A172 (cell line): ENCODE results near the gene PGLYRP4. TPM values are rescaled to one million over a fixed set of nuclear protein-coding genes. Genes with fewer than 3 reads are reported as not detected.
"Not testable (repeated sequence)": the region's sequence is repeated elsewhere in the genome, so short reads cannot be mapped to it uniquely, and the experiment has no call there.

Experiments
- DNase-seq: peaks from one replicate; pipeline ENCODE4 v3.0.0-alpha.2; 2015; ENCODE audit warnings: low spot score
- total RNA-seq: library from RNA; depleted of rRNA; stranded (reverse); fragments of >200 nt; shearing (Covaris generic); gene quantifications from 2 replicates; pipeline ENCODE4 v1.2.3, GENCODE V29; 2014

The PGLYRP4 gene
- total RNA-seq, 1 experiment from 2014 or later, result not detected

GRCh38 chr1:153356392-153357075 lies 7.9 kb upstream of the PGLYRP4 start:
- DNase-seq, result no peak

GRCh38 chr1:153355445-153356071 lies 6.9 kb upstream of the PGLYRP4 start:
- DNase-seq, result peak; percentile 66

DNA sequence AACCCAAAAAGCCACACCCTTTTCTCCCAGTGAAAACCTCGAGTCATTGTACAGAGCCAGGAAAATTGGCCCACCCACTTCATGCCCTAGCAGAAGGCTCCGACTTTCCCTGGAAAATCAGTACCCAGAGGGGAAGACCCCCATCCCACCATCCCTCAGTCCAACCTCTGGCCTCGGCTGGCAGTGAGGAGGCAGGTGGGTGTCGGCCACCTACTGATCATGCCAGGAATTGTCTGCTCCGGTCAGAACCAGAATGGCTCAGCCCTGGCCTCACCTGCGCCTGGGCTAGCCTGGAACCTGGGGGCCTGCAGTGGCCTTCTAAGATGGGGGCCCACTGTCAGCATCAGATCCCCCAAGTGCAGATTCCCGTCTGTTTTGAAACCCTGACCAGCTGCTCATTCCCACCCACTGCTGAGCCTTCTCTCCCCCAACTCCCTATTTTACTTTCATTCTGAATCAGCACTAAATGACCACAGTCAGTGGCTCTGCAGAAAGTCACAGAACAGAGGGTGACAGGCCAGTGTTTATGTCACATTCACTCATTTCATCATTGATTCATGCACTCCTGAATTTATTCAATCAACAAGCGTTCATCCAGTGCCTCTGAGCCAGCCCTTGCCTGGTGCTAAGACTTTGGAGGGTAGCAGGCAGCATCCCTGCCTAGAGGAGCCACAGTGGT lies 6.0 kb upstream of the PGLYRP4 start:
- DNase-seq, result no peak

DNA sequence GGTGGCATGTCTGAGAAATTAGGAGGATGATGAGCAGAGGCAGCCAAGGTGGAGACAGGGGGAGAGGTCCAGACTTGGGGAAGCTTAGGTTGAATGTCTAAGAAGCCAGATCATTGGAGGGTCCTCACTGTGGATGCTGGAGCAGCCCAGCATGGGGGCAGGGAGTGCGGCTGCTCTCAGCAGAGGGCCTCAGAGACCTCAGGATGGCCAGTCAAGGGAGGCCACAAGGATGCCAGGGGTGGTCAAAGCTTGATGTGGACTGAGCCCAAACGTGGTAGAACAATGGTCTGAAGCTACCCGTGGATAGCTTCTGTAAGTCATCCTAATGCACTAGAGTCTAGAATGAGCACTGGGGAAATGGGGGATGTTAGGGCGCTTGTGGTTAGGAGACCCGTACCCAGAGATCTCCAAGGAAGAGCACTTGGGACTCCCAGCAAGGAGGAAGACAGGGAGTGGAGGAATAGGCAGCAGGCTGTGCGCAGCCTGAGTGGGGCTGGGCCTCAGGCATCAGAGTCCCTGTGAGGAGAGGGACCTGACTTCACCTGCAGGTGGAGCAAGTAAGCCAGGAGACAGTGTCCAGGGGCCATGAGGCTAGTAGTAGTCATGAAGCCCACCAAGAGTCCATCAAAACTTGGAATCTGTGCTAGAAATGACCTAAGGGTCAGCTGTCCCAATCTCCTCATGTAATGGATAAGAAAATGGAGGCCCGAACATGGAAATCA lies 4.7 kb upstream of the PGLYRP4 start:
- peak; percentile 36 for DNase-seq

DNA sequence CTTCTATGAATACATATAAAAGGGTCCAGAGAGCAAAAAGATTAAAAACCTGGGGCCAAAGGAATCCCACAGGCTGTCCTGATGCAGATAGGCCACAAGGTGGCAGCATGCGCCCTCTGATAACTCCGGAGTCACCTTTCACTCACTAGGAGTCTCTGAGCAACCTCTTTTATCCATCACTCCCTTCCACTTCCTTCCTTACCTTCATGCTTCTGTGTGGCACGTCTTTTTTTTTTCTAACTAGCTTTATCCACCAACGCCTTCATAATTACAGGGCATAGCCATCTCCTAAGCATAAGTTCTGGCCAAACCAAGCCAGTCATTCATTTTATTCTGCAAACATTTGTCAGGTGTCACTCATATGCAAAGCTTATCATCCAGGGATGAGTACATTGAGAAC lies 3.9 kb upstream of the PGLYRP4 start:
- DNase-seq, result peak; percentile 88

- no peak for DNase-seq
Observed at GRCh38 chr1:153350321-153350957, 1.8 kb upstream of the PGLYRP4 start.

GRCh38 chr1:153349363-153350320 lies 1.0 kb upstream of the PGLYRP4 start:
- no peak for DNase-seq

GRCh38 chr1:153347856-153348255 lies 785 bp downstream of the PGLYRP4 start:
- no peak for DNase-seq

GRCh38 chr1:153347049-153347448 lies 1.6 kb downstream of the PGLYRP4 start:
- not testable (repeated sequence) for DNase-seq

- DNase-seq, result no peak
Observed at GRCh38 chr1:153346077-153346723, 2.4 kb downstream of the PGLYRP4 start.

DNA sequence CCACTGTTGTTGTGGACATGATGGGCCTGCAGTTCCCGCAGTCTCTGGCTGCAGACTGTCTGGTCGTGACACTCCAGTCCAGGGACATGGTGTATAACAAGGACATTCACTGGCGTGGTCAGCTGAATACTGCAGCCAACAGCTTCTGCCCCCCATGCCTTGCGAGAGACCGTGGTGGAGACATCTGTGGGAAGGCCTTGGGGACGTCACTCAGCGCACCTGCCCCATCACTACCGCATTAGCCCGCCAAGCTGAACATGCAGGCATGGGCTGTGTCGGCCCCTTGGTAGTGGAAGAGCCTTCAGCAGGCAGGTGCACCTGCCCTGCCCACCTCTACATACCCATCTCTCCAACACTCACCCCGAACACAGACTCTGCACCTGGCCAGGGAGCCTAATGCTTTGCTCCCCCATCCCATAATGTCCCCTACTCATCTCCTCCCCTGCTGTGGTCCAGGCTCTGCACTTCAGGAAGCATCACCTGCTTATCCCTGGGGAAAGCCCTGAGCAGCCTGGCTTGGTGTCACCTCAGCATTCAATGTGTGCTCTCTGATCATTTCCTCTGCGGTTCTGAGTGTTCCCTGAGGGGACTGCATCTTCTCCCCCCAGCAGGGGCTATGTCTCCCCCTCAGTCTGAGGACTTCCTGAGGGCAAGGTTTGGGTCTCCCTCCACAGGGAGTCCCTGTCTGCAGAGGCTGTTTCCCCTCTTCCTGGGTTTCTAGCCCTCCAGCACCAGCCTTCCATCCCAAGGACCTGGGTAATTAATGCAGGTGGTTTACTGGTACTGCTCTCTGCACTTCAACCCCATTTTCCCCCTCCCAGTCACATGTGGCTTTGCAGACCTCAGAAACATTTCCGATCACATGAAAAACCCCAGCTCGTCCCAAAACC lies 3.2 kb downstream of the PGLYRP4 start:
- no peak for DNase-seq

DNA sequence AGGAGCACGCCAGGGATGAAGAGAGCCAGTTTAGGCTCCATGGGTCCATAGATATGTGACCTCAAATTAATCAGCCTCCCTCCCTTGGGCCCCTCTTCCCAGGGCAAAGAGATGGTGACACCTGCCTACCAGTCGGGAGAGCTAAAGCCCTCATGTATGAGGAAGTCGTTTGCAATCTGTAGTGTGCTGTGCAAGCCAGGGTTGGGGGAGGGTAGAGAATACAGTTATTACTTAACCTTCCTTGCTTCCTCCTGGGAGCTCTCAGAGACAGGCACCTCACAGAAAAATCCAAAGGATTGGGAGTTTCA lies 4.0 kb downstream of the PGLYRP4 start:
- DNase-seq, result no peak

GRCh38 chr1:153343811-153344717 lies 4.6 kb downstream of the PGLYRP4 start:
- no peak for DNase-seq

DNA sequence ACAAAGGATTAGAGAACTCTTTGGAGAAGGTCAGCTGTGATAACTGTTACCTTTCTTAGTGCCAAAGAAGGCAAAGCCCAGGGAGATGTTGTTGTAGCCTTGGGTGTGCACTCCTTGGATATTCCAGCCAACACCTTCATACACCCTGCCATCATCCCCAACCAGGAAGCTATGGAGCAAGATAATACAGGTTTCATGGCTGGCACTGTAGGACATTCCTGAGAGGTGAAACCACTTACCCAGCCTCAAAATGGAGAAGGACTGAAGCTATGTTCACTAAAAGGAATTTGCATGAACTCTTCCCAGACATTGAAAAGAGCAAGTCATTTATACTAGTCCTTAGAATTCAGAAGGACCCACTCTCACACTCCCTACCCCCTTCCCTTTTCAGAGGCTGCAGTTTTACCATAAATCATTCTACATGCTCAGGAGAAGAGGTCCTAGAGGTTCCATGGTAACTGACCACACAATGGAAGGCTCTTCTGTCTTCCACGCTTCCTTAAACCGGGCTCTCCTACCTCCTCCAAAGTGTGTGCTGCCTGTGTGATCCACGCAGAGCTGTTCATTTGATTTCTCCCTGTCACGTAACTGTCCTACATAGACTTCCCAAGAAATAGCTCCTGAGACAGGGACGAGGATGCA lies 5.5 kb downstream of the PGLYRP4 start:
- DNase-seq, result no peak

DNA sequence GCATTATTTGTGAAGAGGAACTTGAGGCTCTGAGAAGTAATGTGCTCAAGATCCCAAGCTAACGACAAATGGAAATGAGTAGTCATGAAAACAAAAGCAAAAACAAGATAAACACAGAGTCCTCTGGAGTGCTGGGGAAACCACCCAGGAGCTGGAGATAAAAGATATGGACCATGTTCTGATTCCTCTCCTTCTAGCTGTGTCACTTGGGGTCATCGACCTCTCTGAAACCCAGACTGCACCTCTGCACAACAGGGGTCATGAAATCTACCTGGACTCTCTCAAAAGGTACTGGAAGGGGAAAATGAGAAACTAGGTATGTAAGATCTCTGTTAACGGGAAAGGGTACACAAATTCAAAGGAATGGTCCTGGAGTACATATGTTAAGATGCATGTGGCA lies 6.5 kb downstream of the PGLYRP4 start:
- no peak for DNase-seq

GRCh38 chr1:153341431-153341934 lies 7.2 kb downstream of the PGLYRP4 start:
- no peak for DNase-seq

DNA sequence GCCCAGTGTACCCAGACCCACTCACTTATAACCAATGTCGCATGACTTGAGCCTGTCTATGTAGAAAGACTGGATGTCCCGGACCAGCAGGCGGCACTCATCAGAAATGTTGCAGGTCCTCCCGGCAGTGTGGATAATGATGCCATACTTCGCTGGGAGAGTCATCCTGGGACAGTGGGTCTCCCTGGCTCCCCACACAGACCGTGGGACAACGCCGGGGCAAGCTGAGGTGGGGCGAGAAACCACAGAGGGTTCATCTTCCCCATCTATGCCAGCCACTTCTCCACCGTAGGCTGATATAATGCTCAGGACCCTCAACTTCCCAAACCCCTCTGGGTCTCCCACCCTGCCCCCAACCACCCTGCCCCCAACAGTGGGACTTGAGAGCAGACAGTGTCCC lies 8.3 kb downstream of the PGLYRP4 start:
- no peak for DNase-seq

- no peak for DNase-seq
Observed at GRCh38 chr1:153339802-153340201, 8.8 kb downstream of the PGLYRP4 start.
